GM21526 (cell line): ENCODE measurements around the gene SPIN1.
"Not testable (repeated sequence)": the region's sequence is repeated elsewhere in the genome, so short reads cannot be mapped to it uniquely, and the experiment has no call there.

Source experiments
- ATAC-seq: cut with Tn5 transposase; IDR thresholded peaks from one replicate; pipeline ENCODE4 v1.9.1; 2021; ENCODE audit warnings: moderate library complexity; ENCODE audit not compliant: unreplicated experiment, low FRiP score

Gene SPIN1

GRCh38 chr9:88388203-88388885 lies at the start of gene SPIN1:
Gene SPIN1, plus strand, starts transcription at chr9:88388444. Its CDS starts 38,096 bp downstream, at chr9:88426540.
- ATAC-seq, result peak; percentile 84

- no peak for ATAC-seq
Observed at GRCh38 chr9:88339317-88339716, 48.9 kb upstream of the SPIN1 start.

GRCh38 chr9:88342246-88342645 lies 46.0 kb upstream of the SPIN1 start:
- ATAC-seq, result no peak

DNA sequence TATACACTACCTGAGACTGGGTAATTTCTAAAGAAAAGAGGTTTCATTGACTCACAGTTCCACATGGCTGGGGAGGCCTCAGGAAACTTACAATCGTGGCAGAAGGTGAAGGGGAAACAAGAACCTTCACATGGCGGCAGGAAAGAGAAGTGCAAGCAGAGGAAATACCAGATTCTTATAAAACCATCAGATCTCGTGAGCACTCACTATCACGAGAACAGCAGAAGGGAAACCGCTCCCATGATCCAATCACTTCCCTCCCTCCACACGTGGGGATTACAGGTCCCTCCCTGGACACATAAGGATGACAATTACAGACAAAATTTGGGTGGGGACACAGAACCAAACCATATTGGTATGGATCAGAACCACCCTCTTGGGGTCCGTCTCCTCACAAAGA lies 44.2 kb upstream of the SPIN1 start:
- ATAC-seq, result no peak

DNA sequence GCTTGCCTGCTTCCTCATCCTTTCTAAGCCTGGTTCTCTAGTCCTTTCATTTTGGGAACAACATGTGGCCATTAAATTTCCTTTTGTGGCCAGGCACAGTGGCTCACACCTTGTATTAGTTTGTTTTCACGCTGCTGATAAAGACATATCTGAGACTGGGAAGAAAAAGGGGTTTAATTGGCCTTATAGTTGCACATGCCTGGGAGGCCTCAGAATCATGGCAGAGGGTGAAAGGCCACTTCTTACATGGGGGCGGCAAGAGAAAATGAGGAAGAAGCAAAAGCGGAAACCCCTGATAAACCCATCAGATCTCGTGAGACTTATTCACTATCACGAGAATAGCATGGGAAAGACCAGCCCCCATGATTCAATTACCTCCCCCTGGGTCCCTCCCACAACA lies 37.9 kb upstream of the SPIN1 start:
- ATAC-seq, result not testable (repeated sequence)

GRCh38 chr9:88355166-88355565 lies 33.1 kb upstream of the SPIN1 start:
- no peak for ATAC-seq

GRCh38 chr9:88357250-88357649 lies 31.0 kb upstream of the SPIN1 start:
- not testable (repeated sequence) for ATAC-seq

DNA sequence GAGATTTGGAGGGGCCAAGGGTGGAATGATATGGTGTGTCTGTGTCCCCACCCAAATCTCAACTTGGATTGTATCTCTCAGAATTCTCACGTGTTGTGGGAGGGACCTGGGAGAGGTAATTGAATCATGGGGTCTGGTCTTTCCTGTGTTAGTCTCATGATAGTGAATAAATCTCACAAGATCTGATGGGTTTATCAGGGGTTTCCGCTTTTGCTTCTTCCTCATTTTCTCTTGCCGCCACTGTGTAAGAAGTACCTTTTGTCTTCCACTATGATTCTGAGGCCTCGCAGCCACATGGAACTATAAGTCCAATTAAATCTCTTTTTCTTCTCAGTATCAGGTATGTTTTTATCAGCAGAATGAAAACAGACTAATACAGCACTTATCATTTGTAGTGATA lies 29.5 kb upstream of the SPIN1 start:
- no peak for ATAC-seq

GRCh38 chr9:88359974-88360373 lies 28.3 kb upstream of the SPIN1 start:
- no peak for ATAC-seq

- ATAC-seq, result no peak
Observed at GRCh38 chr9:88362681-88363080, 25.6 kb upstream of the SPIN1 start.

DNA sequence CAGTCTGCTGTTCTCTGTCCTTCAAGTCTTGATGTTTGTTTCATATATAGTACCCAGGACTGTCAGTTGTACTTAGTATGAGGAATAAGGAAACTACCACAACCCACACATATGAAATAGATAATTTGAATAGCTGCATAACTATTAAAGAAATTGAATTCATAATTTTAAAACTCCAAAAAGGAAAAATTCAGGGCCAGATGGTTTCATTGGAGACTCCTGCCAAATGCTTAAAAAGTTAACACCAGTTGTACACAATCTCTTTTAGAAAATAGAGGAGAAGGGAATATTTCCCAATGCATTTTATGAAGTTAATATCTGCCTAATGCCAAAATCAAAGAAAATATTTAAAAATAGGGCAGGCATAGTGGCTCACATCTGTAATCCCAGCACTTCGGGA lies 24.6 kb upstream of the SPIN1 start:
- no peak for ATAC-seq

- ATAC-seq, result no peak
Observed at GRCh38 chr9:88364706-88365105, 23.5 kb upstream of the SPIN1 start.

- ATAC-seq, result no peak
Observed at GRCh38 chr9:88370346-88370745, 17.9 kb upstream of the SPIN1 start.

- ATAC-seq, result no peak
Observed at GRCh38 chr9:88372103-88372654, 16.1 kb upstream of the SPIN1 start.

GRCh38 chr9:88373045-88373444 lies 15.2 kb upstream of the SPIN1 start:
- no peak for ATAC-seq

DNA sequence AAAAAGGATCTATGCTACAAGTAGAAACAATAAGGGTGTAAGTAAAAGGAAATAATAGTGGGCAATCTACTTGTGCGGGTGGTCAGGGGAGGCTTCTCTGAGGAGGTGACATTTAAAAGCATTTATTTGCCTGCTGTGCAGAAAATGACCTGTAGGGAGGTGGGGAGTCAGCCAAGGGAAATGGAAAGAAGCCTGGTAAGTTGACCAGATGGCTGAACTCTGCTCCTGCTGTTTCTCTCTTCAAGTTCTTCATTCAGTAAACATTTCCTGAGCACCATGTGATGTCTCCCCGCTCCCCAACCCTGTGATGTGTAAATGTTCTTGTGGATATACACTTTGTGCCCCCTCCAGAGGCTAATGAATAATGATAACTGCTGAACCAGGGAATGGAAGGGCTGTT lies 9.9 kb upstream of the SPIN1 start:
- ATAC-seq, result no peak

- no peak for ATAC-seq
Observed at GRCh38 chr9:88379352-88379751, 8.9 kb upstream of the SPIN1 start.

- no peak for ATAC-seq
Observed at GRCh38 chr9:88380118-88380517, 8.1 kb upstream of the SPIN1 start.

DNA sequence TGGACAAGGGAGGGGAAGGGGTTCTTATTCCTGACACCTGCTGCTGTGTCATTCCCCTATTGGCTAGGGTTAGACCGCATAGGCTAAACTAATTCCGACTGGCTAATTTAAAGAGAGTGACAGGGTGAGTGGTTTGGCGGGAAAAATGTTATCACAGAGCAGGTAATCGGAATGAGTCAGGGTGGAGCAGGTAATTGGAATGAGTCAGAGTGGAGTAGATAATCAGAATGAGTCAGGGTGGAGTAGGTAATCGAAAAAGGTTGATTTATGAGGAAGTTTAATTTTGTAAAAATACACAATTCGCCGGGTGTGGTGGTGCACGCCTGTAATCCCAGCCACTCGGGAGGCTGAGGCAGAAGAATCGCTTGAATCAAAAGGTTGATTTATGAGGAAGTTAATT lies 6.9 kb upstream of the SPIN1 start:
- ATAC-seq, result not testable (repeated sequence)

DNA sequence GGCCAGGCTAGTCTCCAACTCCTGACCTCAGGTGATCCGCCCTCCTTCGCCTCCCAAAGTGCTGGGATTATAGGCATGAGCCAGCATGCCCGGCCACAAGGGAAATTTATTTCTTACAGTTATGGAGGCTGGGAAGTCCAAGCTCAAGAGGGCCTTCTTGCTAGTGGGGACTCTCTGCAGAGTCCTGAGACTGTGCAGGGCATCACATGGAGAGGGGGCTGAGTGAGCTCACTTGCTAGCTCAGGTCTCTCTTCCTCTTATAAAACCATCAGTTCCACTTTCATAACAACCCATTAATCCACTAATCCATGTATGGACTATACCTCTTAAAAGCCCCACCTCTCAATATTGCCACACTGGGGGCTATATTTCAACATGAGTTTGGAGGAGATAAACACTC lies 5.1 kb upstream of the SPIN1 start:
- no peak for ATAC-seq

DNA sequence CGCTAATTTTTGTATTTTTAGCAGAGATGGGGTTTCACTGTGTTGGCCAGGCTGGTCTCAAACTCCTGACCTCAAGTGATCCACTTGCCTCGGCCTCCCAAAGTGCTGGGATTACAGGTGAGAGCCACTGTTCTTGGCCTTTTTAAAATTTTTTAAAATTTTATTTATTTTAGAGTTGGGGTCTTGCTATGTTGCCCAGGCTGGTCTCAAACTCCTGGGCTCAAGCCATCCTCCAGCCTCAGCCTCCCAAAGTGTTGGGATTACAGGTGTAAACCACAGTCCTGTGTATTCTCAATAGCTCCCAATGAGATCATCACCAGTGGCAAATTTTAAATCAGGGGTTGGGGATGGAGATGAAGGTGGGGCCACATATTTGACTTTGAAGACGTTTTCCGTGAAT lies 2.1 kb upstream of the SPIN1 start:
- not testable (repeated sequence) for ATAC-seq

DNA sequence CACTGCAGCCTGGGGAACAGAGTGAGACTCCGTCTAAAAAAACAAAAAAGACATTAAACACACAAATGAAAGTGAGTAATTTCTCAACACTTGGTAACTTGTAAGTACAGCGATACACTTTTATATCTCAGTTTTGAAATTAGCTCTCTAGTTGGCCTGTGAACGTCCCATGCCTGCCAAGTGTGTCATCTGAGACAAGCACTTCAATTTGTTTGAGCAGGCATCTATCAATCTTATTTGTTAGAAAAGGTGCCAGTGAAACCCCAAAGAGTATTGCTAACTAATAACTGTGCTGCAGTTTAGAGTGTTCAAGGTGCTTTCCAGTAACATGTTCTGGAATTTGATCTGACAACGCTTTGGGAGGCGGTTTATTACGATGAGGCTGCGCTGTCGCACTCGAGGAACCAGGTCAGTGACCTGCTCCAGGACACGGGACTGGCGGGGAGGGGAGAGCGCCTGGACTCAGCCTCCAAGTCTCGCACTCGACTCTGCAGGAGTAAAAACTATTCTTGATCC lies 1.1 kb upstream of the SPIN1 start:
- no peak for ATAC-seq
